DND-41 (cell line): ENCODE results near the gene SLC39A9.

Experiments used
- ATAC-seq: fragments of 200-7000 bp; cut with Tn5 transposase; 3 replicates; pipeline ENCODE4 v1.9.1; 2021; ENCODE audit warnings: low read depth; ENCODE audit not compliant: insufficient read depth
- DNase-seq: peaks from one replicate; pipeline ENCODE4 v3.0.0-alpha.2; 2020
- H2AFZ ChIP-seq: 2 replicates; pipeline ENCODE4 v1.6.0; 2012; ENCODE audit warnings: low read depth, low read length
- H3K27ac ChIP-seq: 2 replicates; pipeline ENCODE4 v1.5.1; 2012; ENCODE audit warnings: low read length, inconsistent platforms
- H3K27me3 ChIP-seq: fragments of 200-600 bp; sonication (generic); 2 replicates; pipeline ENCODE4 v1.6.0; 2012; ENCODE audit warnings: low read length, mild to moderate bottlenecking, inconsistent platforms; ENCODE audit not compliant: insufficient read depth, poor library complexity
- H3K36me3 ChIP-seq: 2 replicates; pipeline ENCODE4 v1.5.1; 2012; ENCODE audit warnings: low read length, inconsistent platforms; ENCODE audit not compliant: insufficient read depth
- H3K4me1 ChIP-seq: 2 replicates; pipeline ENCODE4 v1.5.1; 2012; ENCODE audit warnings: mild to moderate bottlenecking, low read length; ENCODE audit not compliant: insufficient read depth
- H3K4me2 ChIP-seq: 2 replicates; pipeline ENCODE4 v1.6.0; 2012; ENCODE audit warnings: mild to moderate bottlenecking, moderate library complexity, low read length, inconsistent platforms; ENCODE audit not compliant: insufficient read depth
- H3K4me3 ChIP-seq, 2 experiments: fragments of 200-600 bp in 1 of 2; shearing (Covaris generic) in 1 of 2; 2 replicates each; pipeline ENCODE4 v1.5.1; 2012 to 2016; ENCODE audit warnings: inconsistent platforms in 2 of 2, low read length in 2 of 2, mild to moderate bottlenecking in 2 of 2, low read depth in 1 of 2, moderate library complexity in 1 of 2
- H3K79me2 ChIP-seq: 2 replicates; pipeline ENCODE4 v1.6.0; 2012; ENCODE audit warnings: low read length, inconsistent platforms; ENCODE audit not compliant: insufficient read depth
- H3K9ac ChIP-seq: 2 replicates; pipeline ENCODE4 v1.6.0; 2012; ENCODE audit warnings: low read depth, mild to moderate bottlenecking, inconsistent platforms, low read length, moderate library complexity
- H3K9me3 ChIP-seq: 2 replicates; pipeline ENCODE4 v1.5.1; 2012; ENCODE audit warnings: low read length, moderate library complexity, mild to moderate bottlenecking, inconsistent platforms; ENCODE audit not compliant: insufficient read depth, severe bottlenecking
- H4K20me1 ChIP-seq: 2 replicates; pipeline ENCODE4 v1.6.0; 2012; ENCODE audit warnings: low read length; ENCODE audit not compliant: insufficient read depth
- CTCF ChIP-seq: IDR thresholded peaks from 2 replicates; pipeline ENCODE4 v1.5.1; 2012; ENCODE audit warnings: borderline replicate concordance, low read length, moderate library complexity, mild to moderate bottlenecking; ENCODE audit not compliant: poor library complexity, severe bottlenecking; ENCODE audit errors: extremely low read depth
- EZH2 ChIP-seq: IDR thresholded peaks from 3 replicates; pipeline ENCODE4 v1.6.1; 2012; ENCODE audit warnings: borderline replicate concordance, low read depth, mild to moderate bottlenecking, moderate library complexity, low read length, inconsistent platforms; ENCODE audit not compliant: severe bottlenecking

SLC39A9 gene

GRCh38 chr14:69364378-69364777 lies 34.1 kb upstream of the SLC39A9 start:
- no peaks in the 10 kb centered on the region for H3K79me2 ChIP-seq
- no peaks in the 10 kb centered on the region for H3K27me3 ChIP-seq
- TF ChIP-seq EZH2 (no peak), CTCF (no peak)
- ATAC-seq (no peak), DNase-seq (no peak)
- no peak overlapping the region for H3K4me3 ChIP-seq
- H3K4me1 ChIP-seq = no peaks in the 10 kb centered on the region
- H3K9me3 ChIP-seq = no peaks in the 10 kb centered on the region
- H4K20me1 ChIP-seq = 0 out of 2 replicates have a peak, but pooled peaks cover 3% of the 10 kb centered on the region
- H3K9ac ChIP-seq = no peak overlapping the region
- H3K36me3 ChIP-seq = no peaks in the 10 kb centered on the region
- no peak overlapping the region for H3K4me2 ChIP-seq
- H2AFZ ChIP-seq = no peak overlapping the region
- H3K27ac ChIP-seq = no peak overlapping the region

DNA sequence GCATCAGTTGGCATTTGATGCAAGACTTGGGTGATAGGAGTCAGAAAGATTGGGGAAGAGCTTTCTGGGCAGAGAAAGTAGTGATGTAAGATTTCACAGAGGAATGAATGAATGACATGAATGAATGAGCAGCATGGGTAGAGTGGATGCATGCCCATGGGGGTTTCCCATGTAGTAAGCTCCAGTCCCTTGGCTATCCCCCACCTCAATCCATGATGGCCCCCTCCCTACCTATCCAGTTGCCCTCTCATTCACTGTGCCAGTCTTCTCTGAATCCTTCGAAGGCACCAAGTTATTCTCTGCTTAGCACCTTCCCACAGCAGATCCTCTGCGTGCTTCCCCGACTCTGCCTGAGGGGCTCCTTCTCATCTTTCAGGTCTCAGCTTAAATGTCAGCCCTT lies 32.4 kb upstream of the SLC39A9 start:
- no peak overlapping the region for H3K27ac ChIP-seq
- H3K9ac ChIP-seq = no peak overlapping the region
- no peaks in the 10 kb centered on the region for H3K79me2 ChIP-seq
- no peaks in the 10 kb centered on the region for H3K36me3 ChIP-seq
- no peak overlapping the region for H3K4me2 ChIP-seq
- no peak overlapping the region for H2AFZ ChIP-seq
- no peaks in the 10 kb centered on the region for H3K4me1 ChIP-seq
- TF ChIP-seq CTCF (no peak), EZH2 (no peak)
- H3K9me3 ChIP-seq = no peaks in the 10 kb centered on the region
- DNase-seq = no peak
- no peak overlapping the region for H3K4me3 ChIP-seq
- no peaks in the 10 kb centered on the region for H3K27me3 ChIP-seq
- ATAC-seq = no peak
- H4K20me1 ChIP-seq = 0 out of 2 replicates have a peak, but pooled peaks cover 3% of the 10 kb centered on the region

DNA sequence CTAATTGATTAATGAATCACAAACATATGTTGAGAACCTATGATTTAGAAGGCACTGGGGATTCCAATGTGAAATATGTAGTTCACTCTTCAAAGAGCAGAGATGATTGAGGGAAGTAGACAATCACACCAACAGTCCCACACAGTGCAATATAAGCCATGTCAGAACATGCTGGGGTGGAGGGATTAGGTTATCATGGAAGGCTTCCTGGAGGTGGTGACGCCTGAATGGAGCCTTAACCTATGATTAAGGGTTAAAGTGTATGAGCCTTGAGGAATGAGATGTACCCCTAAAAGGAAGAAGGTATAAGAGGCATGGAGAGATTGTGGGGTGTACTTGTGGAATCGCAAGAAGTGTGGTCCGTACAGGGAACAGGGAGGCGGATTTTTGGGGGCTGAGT lies 31.7 kb upstream of the SLC39A9 start:
- Histone ChIP-seq H3K79me2 (no peaks in the 10 kb centered on the region), H3K36me3 (no peaks in the 10 kb centered on the region), H3K4me1 (no peaks in the 10 kb centered on the region), H3K9me3 (no peaks in the 10 kb centered on the region), H2AFZ (no peak overlapping the region), H3K9ac (no peak overlapping the region), H3K27ac (no peak overlapping the region), H3K4me3 (no peak overlapping the region), H3K4me2 (no peak overlapping the region), H3K27me3 (no peaks in the 10 kb centered on the region), H4K20me1 (0 out of 2 replicates have a peak, but pooled peaks cover 3% of the 10 kb centered on the region)
- ATAC-seq (no peak), DNase-seq (no peak)
- no peak for TF ChIP-seq EZH2
- no peak for TF ChIP-seq CTCF

- Histone ChIP-seq H3K27me3 (no peaks in the 10 kb centered on the region), H3K4me3 (no peak overlapping the region), H3K79me2 (no peaks in the 10 kb centered on the region), H4K20me1 (0 out of 2 replicates have a peak, but pooled peaks cover 3% of the 10 kb centered on the region), H3K36me3 (peaks cover 4% of the 10 kb centered on the region; the same call in 1 of the 2 replicates), H3K9ac (no peak overlapping the region), H2AFZ (no peak overlapping the region), H3K4me1 (no peaks in the 10 kb centered on the region), H3K4me2 (no peak overlapping the region), H3K9me3 (no peaks in the 10 kb centered on the region), H3K27ac (no peak overlapping the region)
- DNase-seq (no peak), ATAC-seq (no peak)
- TF ChIP-seq CTCF (no peak), EZH2 (no peak)
These were observed 30.1 kb upstream of the SLC39A9 start for GRCh38 chr14:69368381-69368780.
